PC-9 (cell line): ENCODE measurements around the gene HTRA3. TPM values are rescaled to one million over a fixed set of nuclear protein-coding genes. Genes with fewer than 3 reads are reported as not detected.
A peak's percentile ranks its signal among the peaks of the same experiment; 100 is the strongest.

Source experiments
- BruUV-seq: library from RNA; stranded (reverse); fragments of 400-500 nt; replicated peaks from 2 replicates; lab custom pipeline; 2021; lab: Mats Ljungman, UMichigan
- CTCF ChIA-PET: fragments of 300-600 bp; sonication (Branson Sonifier 250); formaldehyde crosslinking; loops from one replicate; lab custom pipeline; 2022; ENCODE audit warnings: antibody characterized with exemption; lab: Charles Lee
- POLR2A ChIA-PET: fragments of 300-600 bp; sonication (Branson Sonifier 250); formaldehyde crosslinking; loops from one replicate; lab custom pipeline; 2022; ENCODE audit warnings: antibody characterized with exemption; ENCODE audit not compliant: unreplicated experiment; lab: Charles Lee
- DNase-seq, 2 experiments: peaks; one replicate each; pipeline versions ENCODE4 v3.0.0 to v3.0.0-alpha.2; 2015 to 2022; ENCODE audit warnings: mixed read lengths in 1 of 2
- H2AFZ ChIP-seq: fragments of 200-600 bp; sonication (generic); 2 replicates; pipeline ENCODE4 v1.8.1; 2017; ENCODE audit warnings: antibody characterized with exemption
- H3F3A ChIP-seq: fragments of 200-600 bp; sonication (generic); 2 replicates; pipeline ENCODE4 v1.8.1; 2017; ENCODE audit warnings: antibody characterized with exemption, mild to moderate bottlenecking, low read depth; ENCODE audit not compliant: insufficient read depth
- H3K27ac ChIP-seq: fragments of 200-600 bp; sonication (generic); 2 replicates; pipeline ENCODE4 v1.6.1; 2016; ENCODE audit warnings: mixed run types
- H3K27me3 ChIP-seq: fragments of 200-600 bp; sonication (generic); 2 replicates; pipeline ENCODE4 v1.6.1; 2016; ENCODE audit warnings: low read depth, mixed run types; ENCODE audit not compliant: insufficient read depth
- H3K36me3 ChIP-seq: fragments of 200-600 bp; sonication (generic); 2 replicates; pipeline ENCODE4 v1.6.1; 2016; ENCODE audit warnings: low read depth, mixed run types
- H3K4me1 ChIP-seq: fragments of 200-600 bp; sonication (generic); replicated peaks from 2 replicates; pipeline ENCODE4 v1.6.1; 2016; ENCODE audit warnings: mixed run types; ENCODE audit not compliant: insufficient read depth
- H3K4me2 ChIP-seq: fragments of 200-600 bp; sonication (generic); 2 replicates; pipeline ENCODE4 v1.6.1; 2017; ENCODE audit warnings: mixed run types
- H3K4me3 ChIP-seq: fragments of 200-600 bp; sonication (generic); 2 replicates; pipeline ENCODE4 v1.6.1; 2016; ENCODE audit warnings: mixed run types
- H3K79me2 ChIP-seq: fragments of 200-600 bp; sonication (generic); 2 replicates; pipeline ENCODE4 v1.6.1; 2017; ENCODE audit warnings: low read depth, mixed run types
- H3K9me2 ChIP-seq: fragments of 200-600 bp; sonication (generic); 2 replicates; pipeline ENCODE4 v1.8.1; 2017; ENCODE audit warnings: mild to moderate bottlenecking; ENCODE audit not compliant: insufficient read depth
- H3K9me3 ChIP-seq: fragments of 200-600 bp; sonication (generic); 2 replicates; pipeline ENCODE4 v1.8.1; 2016; ENCODE audit warnings: low read depth; ENCODE audit not compliant: insufficient read depth
- H4K20me1 ChIP-seq: fragments of 200-600 bp; sonication (generic); 2 replicates; pipeline ENCODE4 v1.8.1; 2017; ENCODE audit not compliant: insufficient read depth
- CTCF ChIP-seq: fragments of 200-600 bp; sonication (generic); conservative IDR thresholded peaks from 2 replicates; pipeline ENCODE4 v1.6.1; 2017; ENCODE audit warnings: mixed run types, antibody characterized with exemption, mild to moderate bottlenecking, moderate library complexity
- EZH2 ChIP-seq: fragments of 200-600 bp; sonication (generic); IDR thresholded peaks from 2 replicates; pipeline ENCODE4 v1.8.0; 2017; ENCODE audit warnings: antibody characterized with exemption, low read depth
- intact Hi-C: fragments of 100-400 bp; cut with micrococcal nuclease; formaldehyde crosslinking; loops from one replicate; pipeline ENCODE4 v1.10.0; 2022; ENCODE audit not compliant: unreplicated experiment
- total RNA-seq: library from RNA; stranded (reverse); gene quantifications from 2 replicates; pipeline ENCODE4 v1.2.3, GENCODE V29; 2021

The HTRA3 gene
- total RNA-seq, 1 experiment from 2014 or later, result 14.1 TPM

- intact Hi-C loops, result loop anchor here (10.0 kb wide), 1 partner anchor 354 kb away; the partner anchor contains the start of gene CPZ
- Histone ChIP-seq H3K4me2 (no peak overlapping the region), H3K27me3 (no peaks in the 10 kb centered on the region), H3K4me3 (no peak overlapping the region), H3K4me1 (peaks cover 5% of the 10 kb centered on the region; the same call in 1 of the 2 replicates), H3K36me3 (no peaks in the 10 kb centered on the region), H3F3A (no peaks in the 10 kb centered on the region), H4K20me1 (no peaks in the 10 kb centered on the region), H3K9me2 (no peaks in the 10 kb centered on the region), H3K27ac (no peak overlapping the region), H2AFZ (no peak overlapping the region), H3K79me2 (no peaks in the 10 kb centered on the region), H3K9me3 (no peaks in the 10 kb centered on the region)
- CTCF ChIA-PET, result interaction anchor here (0.9 to 2.1 kb wide), 2 partner anchors 64 to 65 kb away, joined by 4 to 12 read pairs; no protein-coding TSS in a partner anchor
- POLR2A ChIA-PET, result no interaction called here
- DNase-seq, result no peak
- BruUV-seq, result no TSS peak
- TF ChIP-seq CTCF (no peak), EZH2 (no peak)
Observed at GRCh38 chr4:8241211-8241779, 28.3 kb upstream of the HTRA3 start.

GRCh38 chr4:8241895-8242696 is 27.5 kb upstream of the HTRA3 start:
- H3K36me3 ChIP-seq, result no peaks in the 10 kb centered on the region
- intact Hi-C loops, result loop anchor here (1.0 to 10.0 kb wide), 5 partner anchors 25 to 353 kb away; partner anchors contain the start of gene CPZ
- no peak overlapping the region for H3K27ac ChIP-seq
- TF ChIP-seq CTCF, result peak; percentile 84
- no peak for TF ChIP-seq EZH2
- H3K4me2 ChIP-seq, result no peak overlapping the region
- H4K20me1 ChIP-seq, result no peaks in the 10 kb centered on the region
- CTCF ChIA-PET, result interaction anchor here (0.9 to 2.1 kb wide), 3 partner anchors 26 to 161 kb away, joined by 3 to 12 read pairs (median 4); no protein-coding TSS in a partner anchor
- H3K27me3 ChIP-seq, result no peaks in the 10 kb centered on the region
- H3F3A ChIP-seq, result no peaks in the 10 kb centered on the region
- BruUV-seq, result no TSS peak
- H2AFZ ChIP-seq, result no peak overlapping the region
- H3K4me3 ChIP-seq, result no peak overlapping the region
- H3K9me2 ChIP-seq, result no peaks in the 10 kb centered on the region
- no peaks in the 10 kb centered on the region for H3K79me2 ChIP-seq
- no peaks in the 10 kb centered on the region for H3K9me3 ChIP-seq
- peak in 1 of 2 experiments; percentile 85 for DNase-seq
- H3K4me1 ChIP-seq, result peaks cover 5% of the 10 kb centered on the region; the same call in 1 of the 2 replicates
- POLR2A ChIA-PET, result no interaction called here

- Histone ChIP-seq H3F3A (no peaks in the 10 kb centered on the region), H3K36me3 (no peaks in the 10 kb centered on the region), H3K79me2 (no peaks in the 10 kb centered on the region), H3K9me3 (no peaks in the 10 kb centered on the region), H3K4me2 (no peak overlapping the region), H3K27me3 (no peaks in the 10 kb centered on the region), H3K27ac (no peak overlapping the region), H3K4me3 (no peak overlapping the region), H3K4me1 (peaks cover 5% of the 10 kb centered on the region; the same call in 1 of the 2 replicates), H4K20me1 (no peaks in the 10 kb centered on the region), H2AFZ (no peak overlapping the region), H3K9me2 (no peaks in the 10 kb centered on the region)
- intact Hi-C loops, result loop anchor here (1.0 to 10.0 kb wide), 5 partner anchors 24 to 352 kb away; partner anchors contain the start of gene CPZ
- CTCF ChIA-PET, result interaction anchor here (0.6 to 2.1 kb wide), 4 partner anchors 25 to 215 kb away, joined by 3 to 12 read pairs (median 4); no protein-coding TSS in a partner anchor
- TF ChIP-seq CTCF (no peak), EZH2 (no peak)
- POLR2A ChIA-PET, result no interaction called here
- no TSS peak for BruUV-seq
- no peak for DNase-seq
Observed at GRCh38 chr4:8242782-8243560, 26.6 kb upstream of the HTRA3 start.
